Smooth muscle cell (in vitro differentiated cells): Measurements from ENCODE around the gene PIR. TPM values are rescaled to one million over a fixed set of nuclear protein-coding genes. Genes with fewer than 3 reads are reported as not detected.

Source experiments
- DNase-seq: peaks from one replicate; lab custom pipeline; 2025; ENCODE audit not compliant: unreplicated experiment; lab: John Stamatoyannopoulos, UW
- H2AFZ ChIP-seq: fragments of 200-600 bp; sonication (generic); 2 replicates; pipeline ENCODE4 v1.6.0; 2016; ENCODE audit warnings: antibody characterized with exemption, low read depth, mild to moderate bottlenecking
- H3F3A ChIP-seq: fragments of 200-600 bp; sonication (generic); 2 replicates; pipeline ENCODE4 v1.6.0; 2017; ENCODE audit warnings: antibody characterized with exemption, low read depth
- H3K27ac ChIP-seq: fragments of 200-600 bp; sonication (generic); 2 replicates; pipeline ENCODE4 v1.5.1; 2016; ENCODE audit warnings: low read depth, mild to moderate bottlenecking
- H3K27me3 ChIP-seq: fragments of 200-600 bp; sonication (generic); 2 replicates; pipeline ENCODE4 v1.6.1; 2016; ENCODE audit warnings: low read depth, mild to moderate bottlenecking
- H3K36me3 ChIP-seq: fragments of 200-600 bp; sonication (generic); 2 replicates; pipeline ENCODE4 v1.5.1; 2016; ENCODE audit warnings: low read depth
- H3K4me1 ChIP-seq: fragments of 200-600 bp; sonication (generic); 2 replicates; pipeline ENCODE4 v1.5.1; 2016; ENCODE audit warnings: low read depth
- H3K4me2 ChIP-seq: fragments of 200-600 bp; sonication (generic); 2 replicates; pipeline ENCODE4 v1.6.0; 2016; ENCODE audit warnings: mild to moderate bottlenecking
- H3K4me3 ChIP-seq: fragments of 200-600 bp; sonication (generic); 2 replicates; pipeline ENCODE4 v1.5.1; 2016; ENCODE audit warnings: mild to moderate bottlenecking
- H3K79me2 ChIP-seq: fragments of 200-600 bp; sonication (generic); 2 replicates; pipeline ENCODE4 v1.6.0; 2016; ENCODE audit warnings: low read depth, mild to moderate bottlenecking
- H3K9ac ChIP-seq: fragments of 200-600 bp; sonication (generic); 2 replicates; pipeline ENCODE4 v1.6.0; 2016; ENCODE audit warnings: low read depth
- H3K9me3 ChIP-seq: fragments of 200-600 bp; sonication (generic); replicated peaks from 2 replicates; pipeline ENCODE4 v1.5.1; 2016; ENCODE audit warnings: low read depth
- H4K20me1 ChIP-seq: fragments of 200-600 bp; sonication (generic); 2 replicates; pipeline ENCODE4 v1.6.0; 2016; ENCODE audit warnings: low read depth
- CTCF ChIP-seq: fragments of 200-600 bp; sonication (generic); IDR thresholded peaks from 2 replicates; pipeline ENCODE4 v1.5.1; 2017; ENCODE audit warnings: borderline replicate concordance, mild to moderate bottlenecking, antibody characterized with exemption; ENCODE audit not compliant: insufficient read depth, poor library complexity, severe bottlenecking
- WGBS: methylation state at CpG from one replicate; pipeline ENCODE4 v1.1.7; 2016; ENCODE audit warnings: low lambda C conversion rate; 5-methylcytosine and 5-hydroxymethylcytosine counted together
- polyA plus RNA-seq: library from polyadenylated mRNA; unstranded; fragments of >200 nt; fragmentation: Nextera tagmentation; extraction: Ambion mirVana; gene quantifications from 2 replicates; pipeline ENCODE4 v1.2.1, GENCODE V29; 2016
- total RNA-seq: library from RNA; depleted of rRNA; stranded (reverse); fragments of >200 nt; gene quantifications from 2 replicates; pipeline ENCODE4 v1.2.3, GENCODE V29; 2014

PIR gene
- total and polyA plus RNA-seq, 2 experiments from 2014 or later = 9.3 to 14.3 TPM

GRCh38 chrX:15448010-15448639, 45.0 kb downstream of the PIR start:
- no peak overlapping the region for H3K9ac ChIP-seq
- peaks cover 11% of the 10 kb centered on the region for H3K4me1 ChIP-seq
- no peak overlapping the region for H3K27ac ChIP-seq
- H3K4me3 ChIP-seq = no peak overlapping the region
- no peak overlapping the region for H2AFZ ChIP-seq
- H3K79me2 ChIP-seq = no peaks in the 10 kb centered on the region
- no peaks in the 10 kb centered on the region for H3K27me3 ChIP-seq
- H3K36me3 ChIP-seq = no peaks in the 10 kb centered on the region
- no peaks in the 10 kb centered on the region for H3K9me3 ChIP-seq
- H3F3A ChIP-seq = no peaks in the 10 kb centered on the region
- H3K4me2 ChIP-seq = no peak overlapping the region
- no peak for TF ChIP-seq CTCF
- 76% methylated on average over 5 of the region's 5 CpGs for WGBS
- H4K20me1 ChIP-seq = no peaks in the 10 kb centered on the region
- no peak for DNase-seq

DNA sequence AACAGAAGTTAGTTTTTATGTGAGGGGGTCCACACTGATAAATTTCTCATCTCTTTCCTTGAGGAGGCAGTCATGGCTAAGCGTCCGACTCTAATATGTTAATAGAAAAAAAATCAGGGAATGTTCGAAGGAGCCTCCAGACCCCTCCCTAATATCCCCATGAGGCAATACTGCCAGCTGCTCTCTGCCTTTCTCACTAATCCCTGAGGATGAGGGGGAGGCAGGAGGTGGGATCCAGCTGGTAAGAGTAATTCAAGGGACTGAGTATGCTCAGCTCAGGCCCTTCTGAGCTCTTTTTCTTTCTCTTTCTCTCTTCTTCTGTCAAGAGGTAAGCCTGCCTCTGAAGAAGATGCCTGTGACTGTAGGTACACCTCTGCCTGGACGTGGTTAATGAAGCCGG, 51.7 kb downstream of the PIR start:
- no peak overlapping the region for H2AFZ ChIP-seq
- H3K27ac ChIP-seq = no peak overlapping the region
- H3K36me3 ChIP-seq = no peaks in the 10 kb centered on the region
- DNase-seq = no peak
- no peaks in the 10 kb centered on the region for H3K9me3 ChIP-seq
- TF ChIP-seq CTCF = no peak
- H3F3A ChIP-seq = no peaks in the 10 kb centered on the region
- H3K27me3 ChIP-seq = no peaks in the 10 kb centered on the region
- peaks cover 15% of the 10 kb centered on the region for H3K4me1 ChIP-seq
- no peak overlapping the region for H3K4me2 ChIP-seq
- no peak overlapping the region for H3K4me3 ChIP-seq
- no peak overlapping the region for H3K9ac ChIP-seq
- H3K79me2 ChIP-seq = no peaks in the 10 kb centered on the region
- H4K20me1 ChIP-seq = no peaks in the 10 kb centered on the region
- 84% methylated on average over 5 of the region's 5 CpGs for WGBS

DNA sequence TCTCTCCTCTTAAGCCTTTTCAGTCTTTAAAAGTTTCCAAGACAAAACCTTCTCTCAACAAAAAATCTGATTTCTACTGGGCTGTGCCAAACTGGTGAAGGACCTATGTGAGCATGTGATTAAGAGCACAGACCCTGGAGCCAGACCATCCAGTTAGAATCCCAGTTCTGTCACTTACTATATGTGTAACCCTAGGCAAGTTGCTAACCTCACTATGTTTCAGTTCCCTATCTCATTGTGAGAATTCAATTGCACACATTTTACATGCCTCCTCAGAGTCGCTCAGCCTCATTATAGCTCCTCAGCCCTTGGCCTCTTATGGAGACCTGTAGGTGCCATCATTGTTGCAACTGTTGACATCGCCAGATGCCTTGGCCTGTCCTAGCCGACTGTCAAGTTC, 54.8 kb downstream of the PIR start:
- no peak for TF ChIP-seq CTCF
- Histone ChIP-seq H3K9ac (no peak overlapping the region), H3F3A (no peaks in the 10 kb centered on the region), H3K27me3 (no peaks in the 10 kb centered on the region), H4K20me1 (no peaks in the 10 kb centered on the region), H3K4me2 (no peak overlapping the region), H3K4me3 (no peak overlapping the region), H3K4me1 (peaks cover 15% of the 10 kb centered on the region), H3K27ac (no peak overlapping the region), H3K79me2 (no peaks in the 10 kb centered on the region), H3K9me3 (no peaks in the 10 kb centered on the region), H2AFZ (no peak overlapping the region), H3K36me3 (no peaks in the 10 kb centered on the region)
- WGBS = 98% methylated on average over 3 of the region's 3 CpGs
- no peak for DNase-seq

GRCh38 chrX:15437724-15438123, 55.4 kb downstream of the PIR start:
- H3K4me2 ChIP-seq = no peak overlapping the region
- no peak overlapping the region for H3K9ac ChIP-seq
- no peak for TF ChIP-seq CTCF
- H3K4me3 ChIP-seq = no peak overlapping the region
- no peaks in the 10 kb centered on the region for H3K9me3 ChIP-seq
- no peaks in the 10 kb centered on the region for H4K20me1 ChIP-seq
- no peaks in the 10 kb centered on the region for H3F3A ChIP-seq
- H3K4me1 ChIP-seq = peaks cover 15% of the 10 kb centered on the region
- H3K79me2 ChIP-seq = no peaks in the 10 kb centered on the region
- 96% methylated on average over 1 of the region's 1 CpG for WGBS
- no peak overlapping the region for H3K27ac ChIP-seq
- no peak for DNase-seq
- H2AFZ ChIP-seq = no peak overlapping the region
- no peaks in the 10 kb centered on the region for H3K36me3 ChIP-seq
- no peaks in the 10 kb centered on the region for H3K27me3 ChIP-seq
